OCI-LY1 (cell line): ENCODE data around the gene KEL.

Experiments used
- H2AFZ ChIP-seq: fragments of 200-600 bp; sonication (generic), shearing (Covaris generic); 2 replicates; pipeline ENCODE4 v1.6.0; 2014; ENCODE audit warnings: antibody characterized with exemption, mild to moderate bottlenecking, low read length
- H3F3A ChIP-seq: fragments of 200-600 bp; sonication (generic), shearing (Covaris generic); 2 replicates; pipeline ENCODE4 v1.6.0; 2014; ENCODE audit warnings: mild to moderate bottlenecking, antibody characterized with exemption, low read length, moderate library complexity; ENCODE audit not compliant: insufficient read depth
- H3K27ac ChIP-seq: fragments of 200-600 bp; sonication (generic); 2 replicates; pipeline ENCODE4 v1.5.1; 2014; ENCODE audit warnings: low read length, mixed run types, mild to moderate bottlenecking, low read depth; ENCODE audit not compliant: poor library complexity, severe bottlenecking
- H3K27me3 ChIP-seq: fragments of 200-600 bp; sonication (generic); 2 replicates; pipeline ENCODE4 v1.6.0; 2014; ENCODE audit warnings: antibody characterized with exemption, mild to moderate bottlenecking, low read length, moderate library complexity; ENCODE audit not compliant: insufficient read depth
- H3K36me3 ChIP-seq: fragments of 200-600 bp; sonication (generic); 2 replicates; pipeline ENCODE4 v1.6.1; 2014; ENCODE audit warnings: mild to moderate bottlenecking, antibody characterized with exemption, low read length, moderate library complexity, mixed read lengths; ENCODE audit not compliant: insufficient read depth
- H3K4me1 ChIP-seq: fragments of 200-600 bp; sonication (generic); 2 replicates; pipeline ENCODE4 v1.5.1; 2014; ENCODE audit warnings: mild to moderate bottlenecking, low read length, moderate library complexity; ENCODE audit not compliant: insufficient read depth, severe bottlenecking
- H3K4me2 ChIP-seq: fragments of 200-600 bp; sonication (generic), shearing (Covaris generic); 2 replicates; pipeline ENCODE4 v1.6.1; 2014; ENCODE audit warnings: low read length
- H3K4me3 ChIP-seq: fragments of 200-600 bp; sonication (generic); 2 replicates; pipeline ENCODE4 v1.5.1; 2014; ENCODE audit warnings: low read length, low read depth, mild to moderate bottlenecking, mixed read lengths; ENCODE audit not compliant: poor library complexity, severe bottlenecking
- H3K79me2 ChIP-seq: fragments of 200-600 bp; shearing (Covaris generic); 2 replicates; pipeline ENCODE4 v1.6.1; 2016; ENCODE audit warnings: mixed run types, low read length, mixed read lengths; ENCODE audit not compliant: insufficient read depth
- H3K9ac ChIP-seq: fragments of 200-600 bp; sonication (generic), shearing (Covaris generic); 2 replicates; pipeline ENCODE4 v1.6.1; 2014; ENCODE audit warnings: mild to moderate bottlenecking, low read length, mixed read lengths
- H3K9me2 ChIP-seq: fragments of 200-600 bp; sonication (generic), shearing (Covaris generic); 2 replicates; pipeline ENCODE4 v1.6.1; 2014; ENCODE audit warnings: low read depth, mild to moderate bottlenecking, low read length, mixed read lengths
- H3K9me3 ChIP-seq: fragments of 200-600 bp; shearing (Covaris generic); 2 replicates; pipeline ENCODE4 v1.6.1; 2014; ENCODE audit warnings: low read length, mixed read lengths
- H4K20me1 ChIP-seq: fragments of 200-600 bp; sonication (generic), shearing (Covaris generic); 2 replicates; pipeline ENCODE4 v1.6.0; 2016; ENCODE audit warnings: mild to moderate bottlenecking, low read length; ENCODE audit not compliant: insufficient read depth
- CTCF ChIP-seq: fragments of 200-600 bp; sonication (generic), shearing (Covaris generic); IDR thresholded peaks from 2 replicates; pipeline ENCODE4 v1.5.1; 2017; ENCODE audit warnings: mild to moderate bottlenecking, antibody characterized with exemption, low read length, moderate library complexity, mixed read lengths
- EZH2 ChIP-seq: fragments of 200-600 bp; sonication (generic), shearing (Covaris generic); IDR thresholded peaks from 2 replicates; pipeline ENCODE4 v1.8.0; 2017; ENCODE audit warnings: borderline replicate concordance, mixed run types, mild to moderate bottlenecking, antibody characterized with exemption, low read length, moderate library complexity, mixed read lengths

The KEL gene

GRCh38 chr7:142901426-142902259 is 60.5 kb downstream of the KEL start:
- no peaks in the 10 kb centered on the region for H3F3A ChIP-seq
- H3K36me3 ChIP-seq, result no peaks in the 10 kb centered on the region
- no peaks in the 10 kb centered on the region for H3K9me2 ChIP-seq
- peaks cover 8% of the 10 kb centered on the region for H3K9me3 ChIP-seq
- H3K27me3 ChIP-seq, result no peaks in the 10 kb centered on the region; the same call in 1 of the 2 replicates
- no peaks in the 10 kb centered on the region for H4K20me1 ChIP-seq
- no peaks in the 10 kb centered on the region for H3K4me1 ChIP-seq
- H3K79me2 ChIP-seq, result no peaks in the 10 kb centered on the region
- H3K9ac ChIP-seq, result no peak overlapping the region
- H2AFZ ChIP-seq, result no peak overlapping the region
- TF ChIP-seq EZH2, result no peak
- TF ChIP-seq CTCF, result no peak
- H3K4me3 ChIP-seq, result no peak overlapping the region
- no peak overlapping the region for H3K4me2 ChIP-seq
- H3K27ac ChIP-seq, result no peak overlapping the region

DNA sequence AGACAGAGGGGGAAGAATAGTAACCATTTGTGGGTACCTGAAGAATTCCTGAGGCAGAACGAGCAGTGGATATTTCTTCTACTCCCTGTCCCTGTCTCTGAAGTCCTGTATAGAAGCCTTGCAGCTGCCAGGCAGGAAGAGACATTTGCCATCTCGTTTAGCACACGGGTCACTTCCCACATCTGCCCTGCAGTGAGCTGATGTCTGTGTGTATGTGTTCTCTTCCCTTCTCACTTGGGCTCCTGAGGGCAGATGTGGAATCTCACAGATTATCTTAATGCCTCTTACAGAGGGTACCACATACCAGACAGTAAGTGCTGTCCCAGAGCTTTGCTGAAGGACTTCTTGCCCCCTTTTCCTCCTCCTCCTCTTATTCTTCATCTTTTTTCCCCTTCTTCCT is 62.5 kb downstream of the KEL start:
- H3K9me2 ChIP-seq, result no peaks in the 10 kb centered on the region
- no peak for TF ChIP-seq CTCF
- no peak for TF ChIP-seq EZH2
- no peaks in the 10 kb centered on the region for H3K79me2 ChIP-seq
- H2AFZ ChIP-seq, result no peak overlapping the region
- no peaks in the 10 kb centered on the region for H4K20me1 ChIP-seq
- H3K4me3 ChIP-seq, result no peak overlapping the region
- H3K27ac ChIP-seq, result no peak overlapping the region
- no peaks in the 10 kb centered on the region; the same call in 1 of the 2 replicates for H3K27me3 ChIP-seq
- no peak overlapping the region for H3K4me2 ChIP-seq
- H3K9me3 ChIP-seq, result peaks cover 5% of the 10 kb centered on the region
- no peaks in the 10 kb centered on the region for H3K36me3 ChIP-seq
- no peaks in the 10 kb centered on the region for H3K4me1 ChIP-seq
- H3K9ac ChIP-seq, result no peak overlapping the region
- no peaks in the 10 kb centered on the region for H3F3A ChIP-seq

GRCh38 chr7:142898377-142899170 is 63.6 kb downstream of the KEL start:
- Histone ChIP-seq H3K27me3 (no peaks in the 10 kb centered on the region; the same call in 1 of the 2 replicates), H3K4me1 (no peaks in the 10 kb centered on the region), H4K20me1 (no peaks in the 10 kb centered on the region), H3K4me3 (no peak overlapping the region), H3K79me2 (no peaks in the 10 kb centered on the region), H3F3A (no peaks in the 10 kb centered on the region), H2AFZ (no peak overlapping the region), H3K9me3 (no peaks in the 10 kb centered on the region), H3K36me3 (no peaks in the 10 kb centered on the region), H3K27ac (no peak overlapping the region), H3K9me2 (no peaks in the 10 kb centered on the region), H3K4me2 (no peak overlapping the region), H3K9ac (no peak overlapping the region)
- TF ChIP-seq EZH2 (no peak), CTCF (no peak)
